NCI-H2029 (cell line): ENCODE measurements around the gene SCAMP5.

Experiments
- DNase-seq: peaks from one replicate; lab custom pipeline; 2025; lab: John Stamatoyannopoulos, UW

SCAMP5 gene

DNA sequence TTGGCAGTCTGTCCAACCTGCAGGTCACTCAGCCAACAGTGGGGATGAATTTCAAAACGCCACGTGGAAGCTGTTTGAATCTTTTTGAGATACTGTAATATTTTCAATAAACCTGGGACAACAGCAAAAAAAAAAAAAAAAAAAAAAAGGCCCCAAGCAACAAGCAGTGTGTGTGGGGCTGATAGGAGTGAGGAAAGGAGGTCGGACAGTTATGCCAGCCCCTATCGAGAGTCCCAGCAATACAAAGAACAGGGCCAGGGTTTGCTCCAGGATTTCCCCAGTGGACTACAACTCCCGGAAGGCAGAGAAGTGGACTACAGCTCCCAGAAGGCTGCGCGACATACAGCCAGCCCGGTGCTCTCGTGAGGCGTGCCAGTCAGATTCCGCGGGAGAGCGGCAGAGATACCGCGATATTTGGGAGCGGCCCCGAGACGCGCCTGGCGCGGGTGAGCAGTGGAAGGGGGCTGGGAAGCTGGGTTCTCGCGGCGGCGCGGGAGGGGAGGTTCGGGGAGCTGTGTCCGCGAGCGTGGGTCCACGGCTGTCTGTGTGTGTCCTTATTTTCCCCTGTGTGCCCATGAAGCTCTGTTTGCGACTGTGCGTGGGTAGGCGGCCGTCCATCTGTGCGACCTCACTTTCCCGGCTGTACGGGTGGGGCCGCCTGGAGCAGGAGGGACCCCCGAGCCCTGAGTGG lies 28.0 kb downstream of the SCAMP5 start, which contains the start of gene PPCDC:
Gene PPCDC (plus strand): TSS at position 410 of the 691 bp plus-strand sequence. CDS start 4,729 bp downstream, outside the sequence.
- peak; percentile 84 for DNase-seq

DNA sequence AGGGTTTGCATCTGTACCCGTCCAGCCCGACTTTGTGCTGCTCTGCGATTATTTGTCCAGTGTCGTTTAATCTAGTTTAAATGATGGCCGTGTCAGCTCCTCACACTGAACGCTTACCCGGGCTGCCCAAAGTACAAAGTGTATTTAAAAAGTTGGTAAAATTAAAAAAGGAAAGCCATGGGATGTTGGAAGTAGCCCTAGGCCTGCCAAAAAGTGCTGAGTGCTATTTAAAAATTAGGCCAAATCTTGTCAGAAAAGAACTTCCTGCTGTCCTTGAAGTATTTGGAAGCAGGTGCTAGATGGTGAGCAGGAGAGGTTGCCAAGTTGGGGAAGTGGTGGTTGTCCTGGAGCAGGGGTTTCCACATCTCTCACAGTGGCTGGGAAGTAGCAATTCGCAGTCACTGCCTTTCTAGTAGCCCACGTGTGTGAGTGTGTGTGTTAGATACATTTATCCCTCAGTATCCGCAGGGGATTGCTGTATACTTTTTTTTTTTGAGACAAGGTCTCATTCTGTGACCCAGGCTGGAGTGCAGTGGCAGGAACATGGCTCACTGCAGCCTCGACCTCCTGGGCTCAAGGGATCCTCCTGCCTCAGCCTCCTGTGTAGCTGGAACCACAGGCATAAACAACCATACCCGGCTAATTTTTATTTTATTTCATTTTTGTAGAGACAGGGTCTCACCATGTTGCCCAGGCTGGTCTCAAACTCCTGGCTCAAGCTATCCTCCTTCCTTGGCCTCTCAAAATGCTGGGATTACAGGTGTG lies 28.7 kb downstream of the SCAMP5 start:
- DNase-seq = no peak

- peak; percentile 69 for DNase-seq
Observed at GRCh38 chr15:75025107-75025506, 29.7 kb downstream of the SCAMP5 start.

DNA sequence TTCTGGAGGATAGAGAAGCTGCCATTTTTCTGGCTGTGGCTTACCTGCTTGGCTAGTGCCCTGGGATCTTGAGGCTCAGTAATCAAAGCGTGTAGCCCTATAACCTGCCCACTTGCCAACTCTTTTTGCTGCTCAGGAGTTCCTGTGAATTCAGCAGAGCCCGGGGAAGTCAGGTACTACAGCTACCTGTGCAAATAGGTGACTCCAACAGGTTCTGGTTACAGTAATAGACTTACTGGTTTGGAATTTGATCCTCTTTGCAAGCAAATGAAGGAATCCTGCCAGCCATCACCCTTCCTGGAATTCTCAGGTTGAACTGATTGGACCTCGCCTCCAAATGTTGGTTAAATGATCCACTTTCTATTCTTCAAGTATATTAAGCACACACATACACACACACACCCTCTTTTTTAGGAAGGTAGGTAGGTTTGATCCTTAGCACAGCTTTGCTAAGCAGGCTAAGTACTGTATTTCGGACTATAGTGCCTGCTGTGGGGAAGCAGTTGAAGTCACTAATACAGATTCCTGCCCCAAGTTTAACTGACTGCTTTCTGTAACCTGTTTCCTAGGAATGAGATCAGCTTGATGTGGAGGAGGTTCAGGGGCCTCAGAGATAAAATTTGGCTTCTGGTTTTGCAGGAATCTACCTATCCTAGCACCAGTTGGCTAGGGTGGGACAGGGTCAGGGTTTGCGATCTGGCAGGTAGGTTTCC lies 30.3 kb downstream of the SCAMP5 start:
- DNase-seq = peak; percentile 70

- no peak for DNase-seq
Observed at GRCh38 chr15:75027551-75027950, 32.2 kb downstream of the SCAMP5 start.

DNA sequence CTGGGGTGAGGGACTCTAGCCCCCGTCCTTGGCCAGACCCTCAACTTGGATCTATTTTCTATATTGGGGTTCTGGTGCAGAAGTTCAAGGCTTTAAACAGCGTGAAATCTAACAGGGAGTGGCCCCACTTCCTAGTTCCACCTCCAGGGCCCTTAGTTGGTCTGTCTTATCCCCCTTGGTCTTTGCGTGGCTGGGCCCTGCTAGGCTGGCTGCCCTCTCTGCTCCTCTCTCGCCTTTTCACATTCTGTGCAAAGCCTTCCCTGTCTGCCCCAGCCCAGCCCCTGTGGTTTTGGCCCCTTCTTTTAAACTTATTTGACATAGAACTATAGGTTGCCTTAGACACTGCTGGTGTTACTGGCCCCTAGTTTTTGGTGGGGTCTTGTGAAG lies 33.6 kb downstream of the SCAMP5 start:
- DNase-seq = no peak

- DNase-seq = peak; percentile 12
Observed at GRCh38 chr15:75029378-75030022, 34.1 kb downstream of the SCAMP5 start.

GRCh38 chr15:75030023-75030413 lies 34.7 kb downstream of the SCAMP5 start:
- no peak for DNase-seq

- no peak for DNase-seq
Observed at GRCh38 chr15:75030424-75030823, 35.1 kb downstream of the SCAMP5 start.

- DNase-seq = no peak
Observed at GRCh38 chr15:75031848-75032247, 36.5 kb downstream of the SCAMP5 start.

DNA sequence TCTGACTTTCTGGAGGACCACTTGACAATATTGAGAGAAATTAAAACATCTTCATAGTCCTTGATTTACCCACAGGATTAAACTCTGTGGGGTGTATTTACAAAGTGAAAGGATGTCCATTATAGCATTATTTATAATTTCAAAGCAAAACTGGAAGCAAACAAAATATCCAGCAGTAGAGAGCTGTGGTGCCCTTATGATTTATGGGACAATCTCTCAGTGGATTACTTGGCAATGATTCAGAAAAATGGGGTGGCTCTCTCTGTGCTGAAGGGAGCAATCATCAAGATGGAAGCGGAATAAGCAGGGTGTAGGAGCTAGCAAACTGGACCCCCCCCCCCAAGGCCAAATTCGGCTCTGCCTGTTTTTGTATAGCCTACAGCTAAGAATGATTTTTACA lies 37.0 kb downstream of the SCAMP5 start:
- no peak for DNase-seq

- DNase-seq = no peak
Observed at GRCh38 chr15:75033809-75034208, 38.4 kb downstream of the SCAMP5 start.

DNA sequence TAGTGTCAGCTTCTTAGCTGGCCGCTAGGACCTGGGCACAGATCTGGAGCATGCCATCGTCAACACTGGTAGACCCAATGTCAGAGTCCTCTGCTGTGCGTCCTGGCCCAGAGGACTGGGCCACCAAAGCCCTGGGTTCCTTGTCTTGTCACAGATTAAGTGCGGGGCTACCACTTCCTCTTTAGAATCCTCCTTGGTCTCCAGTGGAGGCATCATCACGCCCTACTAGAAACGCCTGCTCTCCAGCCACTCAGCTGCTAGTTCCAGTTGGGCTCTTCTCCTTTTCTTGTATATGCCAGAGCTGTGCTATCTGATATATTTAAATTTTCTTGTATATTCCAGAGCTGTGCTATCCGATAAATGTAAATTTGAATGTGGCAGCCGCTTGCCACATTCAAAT lies 39.3 kb downstream of the SCAMP5 start:
- no peak for DNase-seq

- DNase-seq = peak; percentile 31
Observed at GRCh38 chr15:75036212-75036616, 40.9 kb downstream of the SCAMP5 start.

GRCh38 chr15:75037685-75038084 lies 42.3 kb downstream of the SCAMP5 start:
- DNase-seq = no peak

DNA sequence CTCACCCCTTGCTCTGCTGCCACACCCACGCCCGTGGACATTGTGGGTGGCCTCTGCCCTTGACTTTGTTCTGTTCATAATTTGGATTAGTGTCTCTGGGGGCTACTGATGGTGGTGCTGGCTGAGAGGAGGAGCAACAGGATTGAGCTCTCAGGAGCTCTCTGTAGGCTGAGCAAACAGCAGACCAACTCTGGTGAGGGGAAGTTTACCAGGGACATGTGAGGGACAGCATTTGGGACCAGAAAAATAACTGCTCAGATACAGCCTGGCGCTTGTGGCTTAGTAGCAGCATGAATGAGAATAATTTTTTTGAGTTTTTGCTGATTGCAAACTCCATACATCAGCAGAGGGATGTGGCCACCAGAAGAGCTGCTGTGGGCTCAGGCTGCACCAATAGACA lies 42.9 kb downstream of the SCAMP5 start:
- no peak for DNase-seq

- no peak for DNase-seq
Observed at GRCh38 chr15:75042730-75043508, 47.6 kb downstream of the SCAMP5 start.

GRCh38 chr15:75043509-75044257 lies 48.3 kb downstream of the SCAMP5 start:
- peak; percentile 81 for DNase-seq

- no peak for DNase-seq
Observed at GRCh38 chr15:75044258-75044878, 49.0 kb downstream of the SCAMP5 start.

DNA sequence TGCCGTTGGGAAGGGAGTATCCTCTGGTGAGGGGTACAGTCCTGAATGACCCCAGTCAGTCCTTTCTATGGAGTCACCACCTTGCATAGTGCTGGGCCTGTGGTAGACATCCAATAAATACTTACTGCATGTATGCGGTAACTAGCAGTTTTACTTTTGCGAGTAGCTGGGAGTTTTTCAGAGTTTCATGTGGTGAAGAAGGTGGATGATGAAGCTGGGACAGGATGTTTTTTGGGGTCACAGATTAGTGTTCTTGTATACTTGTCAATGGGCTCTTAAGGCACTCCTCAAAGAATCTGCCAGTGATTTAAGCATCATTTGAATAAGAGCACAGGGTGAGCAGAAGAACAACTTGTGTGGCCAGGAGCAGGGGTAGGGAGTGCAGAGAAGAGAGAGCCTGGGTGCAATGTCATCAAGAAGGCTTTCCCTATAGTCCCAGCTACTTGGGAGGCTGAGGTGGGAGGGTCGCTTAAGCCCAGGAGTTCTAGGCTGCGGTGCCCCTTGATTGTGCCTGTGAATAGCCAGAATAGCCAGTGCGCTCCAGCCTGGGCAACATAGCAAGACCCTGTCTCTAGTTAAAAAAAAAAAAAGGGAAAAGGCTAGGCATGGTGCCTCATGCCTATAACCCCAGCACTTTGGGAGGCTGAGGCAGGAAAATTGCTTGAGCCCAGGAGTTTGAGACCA lies 50.1 kb downstream of the SCAMP5 start:
- no peak for DNase-seq
